ENCODE results near the gene LYVE1.

- peak in 1 of 4 donors; percentile 75 for TF ChIP-seq EP300 (IDR thresholded peaks at IDR 0.05)
- TF ChIP-seq POLR2A (IDR thresholded peaks at IDR 0.05) = no peak
These were observed 20.4 kb upstream of the LYVE1 start for GRCh38 chr11:10588904-10589303.
